Fibroblast of lung (primary cell): ENCODE data around the gene SFXN1.

Experiments used
- EZH2 ChIP-seq: IDR thresholded peaks from 2 replicates; pipeline ENCODE4 v1.5.1; 2012; ENCODE audit warnings: low read length, control low read depth, mild to moderate bottlenecking; ENCODE audit errors: missing control alignments
- TF ChIP-seq, protein P1 (sequence below), 2 donors: IDR thresholded peaks in 1 of 2; conservative IDR thresholded peaks in 1 of 2; 1 replicate in 1 of 2; 2 replicates in 1 of 2; pipeline ENCODE4 v1.5.1; 2011 to 2012; ENCODE audit warnings: low read length in 2 of 2, control low read depth in 1 of 2, inconsistent platforms in 1 of 2, low read depth in 1 of 2, mild to moderate bottlenecking in 1 of 2

DNA sequence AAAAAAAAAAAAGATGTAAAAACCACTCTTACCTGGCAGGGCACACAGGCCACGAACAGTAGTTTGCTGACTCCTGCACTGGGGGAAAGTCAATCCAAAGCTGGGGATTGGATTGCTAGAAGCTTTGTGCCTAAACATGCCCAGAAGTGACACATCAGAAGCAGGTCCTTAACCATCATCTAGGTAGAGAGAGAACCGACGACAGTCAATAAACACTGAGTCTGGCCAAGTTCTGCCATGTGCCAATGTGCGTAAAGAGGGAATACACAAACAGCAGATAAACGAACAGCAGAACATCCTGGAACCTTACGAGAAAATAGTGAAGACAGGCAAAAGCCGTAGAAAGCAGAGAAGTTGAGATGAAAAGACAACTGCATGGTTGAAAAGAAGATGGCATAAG, 14.9 kb downstream of the SFXN1 start:
- TF ChIP-seq, protein P1, sequence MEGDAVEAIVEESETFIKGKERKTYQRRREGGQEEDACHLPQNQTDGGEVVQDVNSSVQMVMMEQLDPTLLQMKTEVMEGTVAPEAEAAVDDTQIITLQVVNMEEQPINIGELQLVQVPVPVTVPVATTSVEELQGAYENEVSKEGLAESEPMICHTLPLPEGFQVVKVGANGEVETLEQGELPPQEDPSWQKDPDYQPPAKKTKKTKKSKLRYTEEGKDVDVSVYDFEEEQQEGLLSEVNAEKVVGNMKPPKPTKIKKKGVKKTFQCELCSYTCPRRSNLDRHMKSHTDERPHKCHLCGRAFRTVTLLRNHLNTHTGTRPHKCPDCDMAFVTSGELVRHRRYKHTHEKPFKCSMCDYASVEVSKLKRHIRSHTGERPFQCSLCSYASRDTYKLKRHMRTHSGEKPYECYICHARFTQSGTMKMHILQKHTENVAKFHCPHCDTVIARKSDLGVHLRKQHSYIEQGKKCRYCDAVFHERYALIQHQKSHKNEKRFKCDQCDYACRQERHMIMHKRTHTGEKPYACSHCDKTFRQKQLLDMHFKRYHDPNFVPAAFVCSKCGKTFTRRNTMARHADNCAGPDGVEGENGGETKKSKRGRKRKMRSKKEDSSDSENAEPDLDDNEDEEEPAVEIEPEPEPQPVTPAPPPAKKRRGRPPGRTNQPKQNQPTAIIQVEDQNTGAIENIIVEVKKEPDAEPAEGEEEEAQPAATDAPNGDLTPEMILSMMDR (conservative IDR thresholded peaks at IDR 0.05 in 1 of 2, IDR thresholded peaks at IDR 0.05 in 1 of 2; ENCODE audit: low read depth in 1 of 2, low read length in 2 of 2) = no peak
- TF ChIP-seq EZH2 = no peak
